NCI-H128 (cell line): ENCODE measurements around the gene MTRF1L.
"Not testable (repeated sequence)": the region's sequence is repeated elsewhere in the genome, so short reads cannot be mapped to it uniquely, and the experiment has no call there.

ENCODE experiments used
- DNase-seq: peaks from one replicate; lab custom pipeline; 2025; ENCODE audit not compliant: unreplicated experiment; lab: John Stamatoyannopoulos, UW

Gene MTRF1L

DNA sequence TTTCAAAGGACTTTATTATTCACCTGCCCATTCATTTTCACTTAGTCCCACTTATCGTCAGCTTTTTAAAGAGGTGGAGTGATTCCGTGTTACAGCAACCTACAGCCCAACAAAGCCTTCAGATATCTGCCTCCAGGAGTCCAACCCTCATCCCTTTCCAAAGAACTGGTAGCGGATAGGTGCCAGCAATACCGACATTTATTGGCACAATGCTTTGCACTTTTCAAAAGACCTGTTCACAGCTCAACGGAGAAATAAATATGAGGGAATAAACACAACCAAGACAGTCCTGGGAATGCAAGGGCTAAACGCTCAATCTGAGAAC lies 819 bp upstream of the MTRF1L start:
- DNase-seq, result no peak

DNA sequence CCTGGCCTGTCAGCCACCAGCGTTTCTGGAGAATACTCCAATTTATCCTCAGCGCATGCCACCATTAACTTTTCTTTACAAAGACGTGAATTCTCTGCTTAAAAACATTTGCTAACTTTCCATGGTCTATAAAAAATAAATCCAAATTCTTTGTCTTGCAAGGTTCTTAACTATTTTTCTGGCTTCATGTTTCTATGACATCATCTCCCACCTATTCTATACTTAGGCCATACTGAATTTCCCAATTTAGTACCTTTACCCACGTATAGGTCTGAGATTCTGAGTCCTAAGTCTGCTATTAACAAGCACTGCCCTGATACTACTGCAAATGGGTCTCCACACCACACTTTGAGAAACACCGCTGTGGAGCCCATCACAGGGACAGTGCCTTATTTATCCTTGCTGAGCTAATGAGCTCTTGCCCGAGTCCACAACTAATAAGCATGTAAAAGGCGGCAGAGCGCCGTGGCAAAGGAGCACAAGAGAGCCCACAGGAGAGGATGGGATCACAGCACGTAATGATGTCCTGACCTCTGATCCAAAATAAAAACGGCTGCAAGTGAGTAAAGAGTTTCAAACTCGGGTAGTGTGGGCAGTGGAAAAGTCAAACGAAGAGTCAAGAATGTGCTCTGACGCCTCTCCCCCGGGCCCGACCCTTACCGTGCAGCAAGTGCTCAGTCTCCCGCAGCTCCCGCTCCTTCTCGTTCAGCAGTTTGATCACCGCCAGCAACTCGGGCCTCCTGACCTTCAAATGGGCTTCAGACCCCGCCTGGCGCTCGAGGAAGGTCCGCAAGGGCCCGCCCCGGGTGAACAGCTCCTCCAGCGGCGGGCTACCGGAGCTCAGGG lies 519 bp downstream of the MTRF1L start:
- no peak for DNase-seq

DNA sequence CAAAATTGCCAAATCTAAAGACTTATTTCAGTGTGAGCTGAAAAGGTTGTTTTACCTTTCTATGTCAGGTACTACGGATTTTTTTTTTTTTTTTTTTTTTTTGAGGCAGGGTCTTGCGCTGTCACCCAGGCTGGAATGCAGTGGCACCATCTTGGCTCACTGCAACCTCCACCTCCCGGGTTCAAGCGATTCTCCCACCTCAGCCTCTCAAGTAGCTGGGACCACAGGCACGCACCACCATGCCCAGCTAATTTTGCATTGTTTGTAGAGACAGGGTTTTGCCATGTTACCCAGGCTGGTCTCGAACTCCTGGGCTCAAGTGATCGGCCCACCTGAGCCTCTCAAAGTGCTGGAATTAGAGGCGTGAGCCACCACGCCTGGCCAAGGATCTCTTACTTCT lies 1.7 kb downstream of the MTRF1L start:
- not testable (repeated sequence) for DNase-seq

DNA sequence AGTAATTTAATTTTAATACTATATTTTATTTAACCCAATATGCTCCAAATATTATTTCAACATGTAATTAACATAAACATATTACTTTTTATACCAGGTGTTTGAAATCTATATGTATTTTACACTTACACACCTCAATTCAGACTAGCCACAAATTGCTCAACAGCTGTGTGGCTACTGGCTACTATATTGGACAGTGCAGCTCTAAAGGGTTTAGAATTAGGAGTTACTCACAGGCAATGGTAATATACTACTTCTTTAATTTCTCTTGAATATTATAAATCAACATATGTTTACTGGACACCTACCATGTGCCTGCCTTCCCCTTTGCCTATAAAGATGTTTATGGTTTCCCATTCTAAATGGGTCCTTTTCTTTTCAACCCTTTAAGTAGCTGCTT lies 2.3 kb downstream of the MTRF1L start:
- DNase-seq, result no peak

DNA sequence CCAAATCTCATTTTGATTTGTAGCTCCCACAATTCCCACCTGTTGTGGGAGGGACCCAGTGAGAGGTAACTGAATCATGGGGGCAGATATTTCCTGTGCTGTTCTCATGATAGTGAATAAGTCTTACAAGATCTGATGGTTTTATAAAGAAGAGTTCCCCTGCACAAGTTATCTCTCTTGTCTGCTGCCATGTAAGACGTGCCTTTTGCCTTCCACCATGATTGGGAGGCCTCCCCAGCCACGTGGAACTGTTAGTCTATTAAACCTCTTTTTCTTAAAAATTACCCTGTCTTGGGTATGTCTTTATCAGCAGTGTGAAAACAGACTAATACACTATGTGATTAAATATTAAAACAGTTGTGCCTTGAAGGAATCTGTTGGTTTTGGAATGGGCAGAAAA lies 3.0 kb downstream of the MTRF1L start:
- not testable (repeated sequence) for DNase-seq

DNA sequence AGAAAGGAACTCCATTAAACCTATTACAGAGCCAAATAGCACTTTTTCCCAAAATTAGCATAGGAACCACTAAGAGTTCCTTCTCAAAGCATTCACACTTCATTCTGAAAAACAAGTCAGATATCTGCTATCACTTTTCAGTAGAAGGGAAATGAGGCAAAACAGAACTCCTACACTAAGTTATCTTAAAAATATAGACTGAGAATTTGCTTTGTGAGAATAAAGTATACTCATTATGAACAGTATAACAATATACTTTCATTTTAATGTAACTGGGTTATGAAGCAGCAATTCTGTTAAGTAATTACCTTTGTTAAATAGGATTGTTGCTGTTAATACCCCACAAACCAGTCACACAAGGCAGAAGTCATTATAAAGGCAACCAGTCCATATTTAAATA lies 8.7 kb downstream of the MTRF1L start:
- no peak for DNase-seq

DNA sequence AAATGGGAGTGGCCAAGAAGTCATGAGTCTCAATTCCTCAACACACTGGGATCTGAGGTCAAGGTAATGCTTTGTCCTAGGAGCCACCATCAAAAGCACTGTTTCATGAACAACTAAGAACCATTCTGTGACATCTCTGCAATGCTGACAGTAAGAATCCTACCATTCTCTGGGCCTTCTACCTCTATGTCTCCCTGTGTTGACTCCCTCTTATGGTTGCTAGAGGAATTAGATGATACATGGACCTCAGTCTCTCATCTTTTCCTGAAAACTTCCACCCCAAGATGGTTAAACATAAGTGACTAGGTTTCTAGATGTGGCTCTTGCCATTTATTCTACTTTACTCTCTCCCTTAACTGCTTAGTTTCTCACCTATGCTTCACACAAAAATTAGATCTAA lies 9.1 kb downstream of the MTRF1L start:
- DNase-seq, result no peak

DNA sequence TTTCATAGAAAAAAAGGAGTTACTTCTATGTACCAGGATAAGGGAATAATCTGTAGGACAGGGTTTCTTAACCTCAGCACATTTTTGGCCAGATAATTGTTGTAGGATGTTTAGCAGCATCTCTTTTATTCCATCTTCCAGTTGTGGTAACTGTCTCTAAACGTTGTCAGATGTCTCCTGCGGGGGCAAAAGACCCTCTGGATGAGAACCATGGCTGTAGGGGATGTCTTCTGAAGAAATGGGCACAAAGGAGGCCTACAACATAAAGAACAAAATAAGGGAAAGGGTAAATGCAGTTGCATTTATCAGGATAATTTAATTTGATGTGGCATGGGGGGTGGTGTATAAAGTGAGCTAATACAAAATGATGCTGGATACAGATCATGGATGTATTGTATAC lies 15.5 kb downstream of the MTRF1L start:
- no peak for DNase-seq

DNA sequence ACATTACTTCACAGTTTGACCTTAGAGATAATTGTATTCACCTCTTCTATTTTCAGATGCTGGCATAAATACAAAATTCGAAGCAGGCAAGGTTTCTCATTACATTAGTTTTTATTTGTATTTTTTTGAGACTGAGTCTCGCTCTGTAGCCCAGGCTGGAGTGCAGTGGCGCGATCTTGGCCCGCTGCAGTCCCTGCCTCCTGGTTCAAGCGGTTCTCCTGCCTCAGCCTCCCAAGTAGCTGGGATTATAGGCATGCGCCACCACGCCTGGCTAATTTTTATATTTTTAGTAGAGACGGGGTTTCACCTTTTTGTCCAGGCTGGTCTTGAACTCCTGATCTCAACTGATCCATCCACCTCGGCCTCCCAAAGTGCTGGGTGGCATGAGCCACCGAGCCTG lies 17.2 kb downstream of the MTRF1L start:
- not testable (repeated sequence) for DNase-seq

DNA sequence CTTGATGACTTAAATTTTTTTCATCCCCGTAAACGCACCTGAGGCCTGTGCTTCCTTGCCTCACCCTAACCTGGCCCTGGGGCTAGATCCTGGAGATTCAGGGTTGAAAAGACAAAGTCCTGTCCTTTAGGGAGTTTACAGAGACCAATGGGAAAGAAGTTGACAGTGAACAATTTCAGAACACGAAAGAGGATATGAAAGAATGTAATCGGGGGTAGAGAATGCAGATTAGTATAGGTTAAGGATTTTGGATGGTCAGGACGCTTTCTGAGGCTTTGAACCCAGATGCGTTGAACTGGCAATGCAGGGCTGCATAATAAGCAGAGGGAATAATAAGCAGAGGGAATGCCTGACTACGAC lies 18.0 kb downstream of the MTRF1L start:
- no peak for DNase-seq

DNA sequence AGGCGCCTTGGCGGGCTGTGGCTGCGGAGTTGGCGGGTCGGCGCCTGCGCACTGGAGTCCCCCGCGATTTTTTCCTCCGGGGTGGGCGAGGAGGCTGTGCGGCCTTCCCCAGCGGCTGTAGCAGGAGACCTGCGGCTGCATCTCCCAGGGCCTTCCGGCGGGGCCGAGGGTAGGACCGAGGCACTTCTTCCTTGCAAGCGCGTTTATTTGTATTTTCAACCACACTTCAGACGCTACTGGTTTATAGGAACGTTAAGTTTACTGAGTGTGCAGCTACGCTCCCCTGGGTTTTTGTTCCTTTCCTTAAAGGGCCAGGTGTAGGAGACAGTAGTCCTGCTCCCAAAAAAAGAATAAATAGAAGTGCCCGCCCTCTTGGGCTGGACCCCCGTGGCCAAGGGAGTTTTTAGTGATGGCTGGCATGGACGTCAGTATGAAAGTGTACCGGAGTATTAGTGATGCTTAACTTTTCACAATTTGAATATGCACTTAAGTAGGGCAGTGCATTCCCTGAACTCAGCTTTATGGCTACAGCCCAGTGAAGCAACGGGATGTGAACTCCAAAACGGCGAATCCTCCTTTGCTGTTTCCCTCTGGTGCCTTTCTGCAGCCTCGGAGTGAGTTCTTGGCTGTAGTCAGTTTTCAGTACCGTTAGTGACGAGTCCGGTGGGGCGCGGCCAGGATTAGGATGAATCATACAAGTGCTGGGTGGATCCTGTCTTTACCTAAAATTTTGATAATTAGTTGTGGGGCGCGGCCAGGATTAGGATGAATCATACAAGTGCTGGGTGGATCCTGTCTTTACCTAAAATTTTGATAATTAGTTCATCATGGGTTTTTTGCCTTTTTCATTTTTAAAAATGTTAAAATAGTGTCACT lies 18.6 kb downstream of the MTRF1L start:
- DNase-seq, result peak; percentile 95

DNA sequence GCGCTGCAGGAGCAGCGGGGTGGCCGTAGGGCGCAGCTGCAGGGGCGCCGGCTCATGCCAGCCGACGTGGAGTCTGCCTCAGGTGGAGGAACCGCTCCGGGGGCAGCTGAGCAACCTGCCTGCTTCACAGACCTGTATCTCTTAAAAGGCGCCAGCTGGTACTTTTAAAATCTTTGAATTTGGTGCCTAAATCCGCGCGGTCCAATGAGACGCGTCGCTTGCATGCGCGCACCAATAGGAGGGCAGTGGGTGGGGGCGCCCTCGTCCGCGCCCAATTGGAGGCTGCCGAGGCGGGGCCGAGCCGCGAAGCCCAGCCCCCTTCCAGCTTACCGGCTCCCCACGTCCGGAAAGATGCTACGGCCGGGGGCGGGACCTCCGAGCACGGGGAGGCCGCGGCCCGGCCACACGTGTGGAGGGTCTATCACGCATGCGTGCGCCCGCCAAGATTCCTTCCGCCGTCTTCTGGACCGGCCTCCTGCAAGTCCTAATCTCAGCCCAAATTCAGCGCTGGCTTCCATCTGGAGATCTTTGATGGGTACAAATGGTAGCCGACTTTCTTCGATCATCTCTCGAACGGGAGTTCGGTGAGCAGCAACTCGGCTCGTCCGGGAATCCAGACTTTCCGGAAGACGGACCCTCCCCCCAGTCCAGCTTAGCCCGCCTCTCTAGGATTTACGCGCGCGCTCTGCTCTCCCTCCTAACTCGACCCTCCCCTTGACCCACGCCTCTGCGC lies 19.4 kb downstream of the MTRF1L start, which contains the start of gene FBXO5:
TSS of gene FBXO5 (minus strand) at position 138 of the 733 bp plus-strand sequence. CDS start at position 56, 82 bp downstream.
- DNase-seq, result peak; percentile 91

DNA sequence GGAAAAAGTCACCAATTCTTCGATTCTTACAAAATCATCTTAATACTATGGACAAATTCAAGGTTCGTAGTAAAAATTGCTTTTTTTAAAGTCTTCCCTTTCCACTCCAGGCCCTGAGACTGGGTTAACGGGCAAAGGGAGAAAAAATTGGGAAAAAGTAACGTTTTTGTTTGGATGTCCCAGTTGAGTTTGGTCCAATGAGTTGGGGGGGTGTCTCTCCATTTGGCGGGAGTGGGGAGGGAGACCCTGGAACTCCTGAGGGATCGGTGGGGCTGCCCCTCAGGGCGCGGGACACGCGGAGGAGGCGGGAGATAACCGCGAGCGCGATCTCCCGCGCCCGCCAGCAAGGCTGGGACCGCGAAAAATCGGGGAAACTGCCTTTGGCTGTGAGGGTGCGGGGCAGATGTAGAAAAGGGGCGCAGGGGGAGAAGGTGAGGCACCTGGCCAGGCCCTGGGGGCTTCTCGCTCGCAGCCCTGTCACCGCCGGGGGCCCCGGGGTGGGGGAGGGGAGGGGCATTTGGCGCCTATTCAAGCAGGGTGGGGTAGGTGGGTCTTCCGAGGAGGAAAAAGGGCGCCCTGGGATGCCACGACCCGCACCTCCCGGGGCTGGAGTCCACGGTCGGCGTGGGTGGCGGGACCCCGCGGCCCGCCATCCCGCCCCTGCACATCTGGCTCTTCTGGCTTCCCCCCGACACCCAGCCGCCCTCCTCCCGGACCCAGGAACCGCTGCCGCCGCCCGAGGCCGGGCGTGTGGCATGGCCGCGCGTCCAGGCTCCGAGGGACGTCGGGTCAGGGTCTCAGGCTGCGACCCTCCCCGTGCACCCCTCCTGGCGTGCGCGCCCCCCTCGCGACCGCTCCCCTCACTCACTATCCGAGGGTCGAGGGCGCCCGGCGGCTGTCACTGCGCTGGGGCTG lies 20.3 kb downstream of the MTRF1L start:
- DNase-seq, result no peak

DNA sequence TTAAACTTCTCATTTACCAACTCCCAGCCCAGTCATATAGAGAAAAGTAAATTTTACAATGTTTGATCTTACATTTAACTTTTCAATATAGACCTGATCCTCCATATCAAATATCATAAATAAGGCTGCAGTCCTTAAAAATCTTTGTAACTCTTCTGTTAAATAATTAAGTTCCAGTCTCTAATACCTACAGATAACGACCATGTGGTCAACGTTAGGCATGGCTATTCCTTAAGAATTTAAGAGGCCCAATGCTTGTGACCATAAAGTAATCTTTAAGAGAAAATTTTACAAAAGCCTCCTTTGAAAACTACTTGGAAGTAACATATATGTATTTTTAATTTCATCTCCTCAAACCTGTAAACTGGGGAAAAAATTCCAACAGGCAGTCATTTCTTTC lies 21.3 kb downstream of the MTRF1L start:
- DNase-seq, result no peak

DNA sequence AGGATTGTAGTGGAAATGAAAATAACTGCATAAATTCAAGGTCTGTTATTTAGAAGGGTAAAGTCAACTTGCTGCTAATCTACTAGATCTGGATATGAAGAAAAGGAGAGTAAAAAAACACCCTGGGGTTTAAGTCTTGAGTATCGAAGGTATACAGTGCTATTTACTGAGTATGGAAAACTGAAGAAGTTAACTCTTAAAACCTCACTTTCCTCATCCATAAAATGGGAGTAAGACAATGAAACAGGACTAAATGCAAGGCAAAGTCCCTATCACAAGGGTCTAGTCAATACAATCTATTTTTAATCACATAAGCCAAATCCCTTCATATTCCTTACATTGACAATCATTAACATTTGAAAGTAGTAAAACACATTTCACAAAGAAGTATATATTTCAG lies 21.9 kb downstream of the MTRF1L start:
- no peak for DNase-seq

DNA sequence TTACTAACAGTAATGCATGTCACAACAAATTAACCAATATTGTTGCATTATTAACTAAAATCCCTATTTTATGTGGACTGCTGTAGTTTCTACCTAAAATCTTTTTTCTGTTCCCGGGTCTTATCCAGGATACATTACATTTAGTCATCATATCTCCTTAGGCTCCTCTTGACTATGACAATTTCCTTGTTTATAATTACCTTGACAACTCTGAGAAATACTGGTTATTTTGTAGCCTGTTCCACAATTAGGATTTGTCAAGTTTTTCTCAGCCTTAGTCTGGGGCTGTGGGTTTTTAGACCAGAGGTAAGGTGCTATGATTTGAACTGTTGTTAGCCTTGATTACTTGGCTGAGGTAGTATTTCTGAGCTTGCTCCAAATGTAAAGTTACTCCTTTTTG lies 23.4 kb downstream of the MTRF1L start:
- no peak for DNase-seq

DNA sequence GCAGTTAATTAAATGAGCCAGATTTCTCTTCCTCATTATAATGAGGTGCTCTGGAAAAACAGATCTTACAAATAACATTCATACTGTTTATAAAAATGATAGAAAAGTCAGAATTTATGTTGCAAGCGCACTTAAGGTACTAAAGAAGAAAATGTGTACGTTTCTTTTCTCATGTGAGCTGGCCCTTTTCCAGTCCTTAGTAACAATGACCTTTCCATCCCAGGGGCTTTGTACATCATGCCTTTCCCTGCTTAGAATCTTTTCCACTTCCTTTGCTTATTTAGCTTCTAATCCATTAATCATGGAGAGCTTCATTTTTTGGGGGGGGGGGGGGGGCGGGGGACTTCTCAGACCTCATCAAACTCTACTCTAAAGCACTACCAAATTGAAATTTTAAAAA lies 24.5 kb downstream of the MTRF1L start:
- DNase-seq, result no peak

DNA sequence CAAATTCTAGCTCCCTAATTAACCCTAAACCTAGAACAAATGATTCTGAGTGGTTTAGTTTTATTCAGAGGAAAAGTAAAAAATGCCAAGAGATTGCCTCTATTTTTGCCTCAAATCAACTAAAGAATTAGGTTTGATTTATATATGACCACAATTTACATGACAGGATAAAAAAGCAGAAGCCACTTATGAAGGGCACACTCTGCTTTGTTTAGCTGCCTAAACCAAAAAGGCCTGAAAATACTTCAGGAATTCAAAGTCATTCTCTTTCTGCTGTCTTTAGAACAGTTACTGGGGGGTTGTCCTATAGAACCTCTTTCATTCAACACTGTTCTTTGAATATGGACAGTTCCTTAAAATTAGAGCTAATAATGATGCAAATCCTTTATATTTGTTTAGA lies 25.0 kb downstream of the MTRF1L start:
- no peak for DNase-seq

DNA sequence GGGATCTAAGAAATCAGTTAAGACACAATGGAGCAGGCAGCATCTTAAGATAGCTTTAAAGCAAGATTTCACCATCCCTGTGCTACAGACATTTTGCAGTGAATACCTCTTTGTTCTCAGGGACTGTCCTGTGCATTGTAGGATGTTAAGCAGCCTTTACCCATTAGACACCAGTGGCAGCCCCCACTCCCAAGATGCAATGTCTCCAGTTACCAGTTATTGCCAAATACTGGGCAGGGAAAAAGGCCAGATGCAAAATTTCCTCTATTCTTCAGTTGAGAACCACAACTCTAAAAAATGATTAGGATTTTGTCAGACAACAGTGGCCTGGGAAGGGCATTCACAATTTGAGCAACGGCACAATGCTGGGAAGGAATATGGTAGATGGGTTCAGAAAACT lies 25.8 kb downstream of the MTRF1L start:
- DNase-seq, result no peak

DNA sequence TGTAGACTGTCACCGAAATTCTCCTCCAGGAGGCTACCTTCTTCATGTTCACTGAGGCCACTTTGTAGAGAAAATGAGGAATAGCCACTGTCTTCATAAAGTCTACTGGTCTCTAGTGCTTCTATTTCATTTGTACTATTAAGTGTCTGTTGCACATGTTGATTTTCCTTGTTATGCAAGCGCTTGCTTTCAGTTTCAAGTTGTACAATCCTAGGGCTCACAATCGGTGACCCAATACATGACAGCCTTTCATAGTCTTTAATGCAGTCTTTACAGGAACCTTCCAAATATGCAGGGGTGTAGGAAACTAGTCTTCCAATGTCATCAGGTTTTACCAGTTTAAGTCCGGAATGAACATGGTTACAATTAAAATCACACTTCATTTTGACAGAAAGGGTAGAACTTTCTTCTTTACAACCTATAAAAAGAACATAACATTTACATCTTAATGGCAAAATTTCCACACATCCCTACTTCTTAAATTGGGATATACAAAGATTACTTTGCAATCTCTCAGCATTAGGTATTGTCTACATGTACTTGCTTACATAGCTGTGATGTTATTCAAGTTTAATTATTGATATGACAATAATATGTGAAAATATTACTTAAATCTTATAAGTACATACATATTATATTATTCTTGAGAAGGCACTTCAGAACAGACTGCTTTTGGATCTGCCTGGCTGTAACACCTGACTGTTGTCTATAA lies 27.1 kb downstream of the MTRF1L start:
- DNase-seq, result no peak
